Cerebellar cortex (tissue), 1 donor: Measurements from ENCODE around the gene SLC6A3.
"Not testable (repeated sequence)": the region's sequence is repeated elsewhere in the genome, so short reads cannot be mapped to it uniquely, and the experiment has no call there.

Experiments
- DNase-seq: peaks from one replicate; pipeline ENCODE4 v3.0.0-alpha.2; 2015; ENCODE audit warnings: low spot score

Gene SLC6A3

DNA sequence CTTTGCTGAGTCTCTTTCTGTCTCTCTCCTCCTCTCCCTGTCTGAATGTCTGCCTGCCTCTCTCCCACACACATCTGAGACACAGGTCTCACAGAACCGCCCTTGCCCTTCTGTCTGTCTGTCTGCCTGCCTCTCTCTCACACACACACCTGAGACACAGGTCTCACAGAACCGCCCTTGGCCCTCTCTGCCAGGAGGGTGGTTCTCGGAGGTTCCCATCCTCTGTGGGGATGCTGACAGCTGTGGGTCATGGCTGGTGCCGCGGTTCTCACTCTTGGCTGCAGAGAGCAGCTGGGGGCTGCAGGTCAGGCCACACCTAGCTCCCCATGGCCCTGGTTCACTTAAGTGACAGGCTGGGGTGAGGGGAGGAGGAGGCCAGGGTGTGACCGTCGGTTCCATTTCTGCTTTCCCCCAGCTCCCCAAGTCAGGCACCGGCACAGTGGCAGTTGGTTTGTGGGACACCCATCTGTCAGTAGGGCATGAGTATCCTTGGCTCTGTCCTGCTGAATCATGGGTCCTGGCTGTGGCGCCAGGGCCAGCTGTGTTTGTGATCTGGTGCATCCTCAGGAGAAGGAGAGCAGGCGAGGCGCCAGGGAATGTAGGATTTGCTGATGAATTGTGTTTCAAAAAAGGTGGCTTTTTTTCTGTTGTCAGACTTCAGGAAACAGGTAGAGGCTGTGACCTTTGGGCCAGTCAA is 58.0 kb downstream of the SLC6A3 start:
- DNase-seq, result no peak

DNA sequence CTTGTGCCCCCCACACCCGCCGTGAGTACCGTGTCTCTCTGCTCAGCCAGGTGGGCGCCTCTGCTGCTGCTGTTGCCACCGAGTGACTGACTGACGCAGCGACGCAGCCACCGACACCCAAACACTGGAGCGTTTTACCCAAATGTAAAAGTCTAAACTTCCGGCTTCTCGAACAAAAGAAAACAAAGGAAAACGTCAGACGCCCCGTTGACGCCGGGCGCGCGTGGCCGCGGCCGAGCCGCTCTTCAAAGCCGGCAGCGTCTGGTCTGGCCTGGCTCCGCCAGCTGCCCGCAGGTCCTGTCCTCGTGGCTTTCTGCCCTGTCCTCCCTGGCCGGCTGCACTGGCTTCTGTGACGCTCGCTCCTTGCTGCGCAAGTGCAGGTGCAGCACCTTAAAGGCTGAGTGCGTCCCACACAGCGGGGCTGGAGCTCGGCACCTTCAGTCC is 58.9 kb downstream of the SLC6A3 start:
- peak; percentile 40 for DNase-seq

DNA sequence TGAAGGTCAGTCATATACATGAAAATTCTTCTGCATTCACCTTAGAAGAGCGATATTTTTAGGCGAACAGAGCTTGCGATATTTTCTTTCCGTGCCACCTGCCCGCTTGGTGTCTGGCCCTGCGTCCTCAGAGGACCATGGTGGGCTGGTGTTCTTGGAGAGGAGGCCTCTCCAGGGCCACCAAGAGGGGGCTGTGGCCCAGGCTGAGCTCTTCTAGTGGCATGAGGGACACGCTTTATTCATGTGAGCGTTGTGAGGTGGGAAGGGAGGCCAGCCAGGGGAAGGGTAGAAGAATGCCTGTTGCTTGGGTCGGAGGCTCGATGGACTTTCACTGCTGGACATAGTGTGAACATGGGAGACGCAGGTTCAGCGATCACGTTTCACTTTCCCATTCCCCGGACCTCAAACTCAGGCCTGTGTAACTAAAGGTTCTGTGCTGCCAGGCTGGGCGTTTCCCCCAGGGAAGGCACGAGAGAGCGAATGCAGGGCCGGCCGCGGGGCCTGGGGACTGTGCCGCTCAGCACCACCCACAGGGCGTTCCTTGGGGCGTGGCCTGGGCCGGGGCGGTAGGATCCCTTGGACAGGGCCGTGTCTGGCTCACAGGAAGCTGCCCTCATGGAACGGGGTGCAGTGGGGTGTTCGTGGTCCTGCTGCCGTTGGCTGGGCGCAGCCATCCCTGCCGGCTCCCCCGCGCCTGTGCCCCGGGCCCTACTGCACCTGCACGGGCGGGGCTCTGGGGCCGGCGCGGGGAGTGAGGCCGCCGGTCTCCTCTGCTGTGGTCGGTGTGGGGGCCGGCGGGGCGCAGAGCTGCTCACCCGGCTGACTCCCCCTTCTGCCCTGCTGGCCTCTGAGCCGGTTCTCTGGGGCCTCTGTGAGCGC is 59.6 kb downstream of the SLC6A3 start:
- DNase-seq, result peak; percentile 67

DNA sequence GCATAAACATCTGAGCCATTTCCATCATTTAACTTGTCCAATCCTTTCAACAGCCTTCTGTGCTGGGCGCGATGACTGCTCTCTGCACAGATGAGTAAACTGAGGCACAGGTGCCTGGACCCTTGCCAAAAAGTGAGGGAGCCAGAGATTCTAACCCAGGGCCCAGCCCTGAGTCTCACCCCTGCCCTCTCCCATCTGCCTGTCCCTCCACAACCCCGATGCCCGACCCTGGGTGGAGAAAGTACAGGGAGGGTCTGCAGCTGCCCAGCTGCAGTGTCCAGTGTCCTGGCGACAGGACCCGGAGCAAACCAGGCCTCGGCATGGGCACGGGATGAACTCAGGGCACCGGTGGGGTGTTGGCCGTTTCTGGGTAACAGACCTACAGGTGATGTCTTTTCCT is 60.7 kb downstream of the SLC6A3 start:
- DNase-seq, result no peak

DNA sequence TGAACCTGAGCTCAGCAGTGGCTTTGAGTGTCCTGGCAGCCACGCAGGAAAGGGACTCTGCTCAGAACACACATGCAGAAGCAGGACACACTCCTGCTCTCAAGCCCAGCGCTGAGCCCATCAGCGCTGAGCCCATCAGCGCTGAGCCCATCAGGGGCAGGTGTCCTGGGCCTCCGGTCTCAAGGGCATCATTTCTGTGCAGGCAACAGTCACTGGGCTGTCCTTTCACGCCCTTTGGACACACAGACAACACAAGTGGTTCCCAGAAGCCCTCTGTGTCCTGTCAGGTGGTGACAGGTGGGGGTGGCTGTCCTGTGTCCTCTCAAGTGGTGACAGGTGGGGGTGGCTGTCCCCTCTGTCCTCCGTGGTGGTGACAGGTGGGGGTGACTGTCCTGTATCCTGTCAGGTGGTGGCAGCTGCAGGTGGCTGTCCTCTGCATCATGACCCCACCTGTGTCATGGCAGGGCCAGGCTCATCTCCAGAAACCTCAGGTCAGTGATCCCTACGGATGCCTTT is 61.3 kb downstream of the SLC6A3 start:
- DNase-seq, result no peak

DNA sequence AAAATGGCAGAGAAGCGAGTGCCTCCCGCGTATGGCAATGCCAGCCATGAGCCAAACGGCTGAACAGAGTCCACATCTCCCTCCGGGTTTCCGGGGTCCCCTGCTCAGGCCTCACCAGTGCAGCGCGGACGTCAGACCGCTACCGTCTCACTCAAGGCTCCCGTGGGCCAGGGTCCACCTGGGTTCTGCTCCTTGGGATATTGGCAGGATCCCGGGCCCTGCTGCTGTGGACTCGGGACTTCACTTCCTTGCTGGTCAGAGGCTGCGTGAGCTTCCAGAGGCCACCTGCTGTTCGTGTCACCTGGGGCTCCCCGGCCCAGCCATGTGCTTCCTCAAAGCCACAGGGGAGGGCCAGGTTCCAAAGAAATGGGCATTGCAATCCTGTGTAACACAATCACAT is 61.9 kb downstream of the SLC6A3 start:
- no peak for DNase-seq

DNA sequence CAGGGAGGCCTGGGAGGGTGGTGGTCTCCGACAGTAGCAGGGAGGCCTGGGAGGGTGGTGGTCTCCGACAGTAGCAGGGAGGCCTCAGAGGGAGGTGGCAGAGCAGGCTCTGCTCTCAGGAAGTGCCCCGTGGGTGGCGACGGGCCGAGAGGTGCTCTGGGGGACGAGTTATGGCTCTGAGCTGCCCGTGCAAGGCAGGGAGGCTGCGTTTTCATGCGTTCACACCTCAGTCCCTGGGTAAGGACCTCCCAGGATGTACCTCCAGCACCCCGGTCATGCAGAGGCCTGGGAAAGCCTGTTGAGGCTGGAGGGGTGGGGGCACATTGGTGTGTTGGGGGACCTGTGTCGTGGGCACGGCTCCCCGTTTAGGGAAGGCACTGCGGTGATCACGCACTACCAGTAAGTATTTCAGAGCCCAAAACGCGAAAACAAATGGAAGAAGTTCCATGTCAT is 63.0 kb downstream of the SLC6A3 start:
- DNase-seq, result no peak

DNA sequence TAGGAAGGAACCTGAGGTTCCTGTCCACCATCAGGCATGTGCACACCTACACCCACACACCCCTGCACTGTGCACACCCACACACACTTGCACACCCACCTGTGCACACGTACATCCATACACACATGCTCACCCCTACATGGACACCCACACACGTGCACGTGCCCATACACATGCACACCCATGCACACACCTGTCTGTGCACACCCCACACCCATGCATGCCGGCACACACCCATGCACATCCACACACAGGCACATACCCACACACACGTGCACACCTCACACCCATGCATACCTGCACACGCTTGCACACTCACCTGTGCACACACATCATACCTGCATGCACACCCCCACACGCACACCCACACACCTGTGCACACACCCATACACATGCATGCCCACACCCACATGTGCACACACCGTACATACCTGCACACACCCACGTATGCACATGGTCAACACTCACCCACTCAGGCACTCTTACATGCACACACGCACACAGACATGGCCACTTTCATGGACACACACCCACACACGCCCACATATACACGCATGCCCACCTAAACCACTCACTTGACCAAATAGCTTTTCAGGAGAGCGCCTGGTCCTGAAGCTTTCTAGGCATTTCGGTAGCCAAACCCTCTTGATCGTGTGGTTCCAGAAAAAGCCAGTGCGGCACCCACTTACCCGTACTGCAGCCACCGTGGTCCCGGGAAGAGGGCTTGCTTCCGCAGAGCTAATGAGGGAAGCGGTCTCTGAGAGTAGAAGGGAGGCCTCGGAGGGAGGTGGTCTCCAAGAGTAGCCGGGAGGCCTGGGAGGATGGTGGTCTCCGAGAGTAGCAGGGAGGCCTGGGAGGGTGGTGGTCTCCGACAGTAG is 63.6 kb downstream of the SLC6A3 start:
- no peak for DNase-seq

DNA sequence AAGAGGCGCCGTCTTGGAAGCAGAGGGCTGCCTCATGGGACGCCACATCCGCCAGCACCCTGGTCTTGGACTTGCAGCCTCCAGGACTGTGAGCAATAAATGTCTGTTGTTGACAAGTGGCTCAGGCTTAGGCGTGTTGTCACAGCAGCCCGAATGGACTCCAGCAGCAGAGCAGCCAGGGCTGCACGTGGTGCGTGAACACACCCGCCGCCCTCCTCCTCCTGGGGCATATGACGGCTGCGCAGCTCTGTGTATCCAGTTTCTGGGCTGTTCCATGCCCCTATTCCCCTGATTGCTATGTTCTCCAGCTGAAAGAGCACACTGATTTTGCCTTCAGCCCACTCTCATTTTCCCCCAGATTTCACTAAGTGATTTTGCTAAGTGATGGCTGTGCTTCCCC is 64.3 kb downstream of the SLC6A3 start:
- no peak for DNase-seq

DNA sequence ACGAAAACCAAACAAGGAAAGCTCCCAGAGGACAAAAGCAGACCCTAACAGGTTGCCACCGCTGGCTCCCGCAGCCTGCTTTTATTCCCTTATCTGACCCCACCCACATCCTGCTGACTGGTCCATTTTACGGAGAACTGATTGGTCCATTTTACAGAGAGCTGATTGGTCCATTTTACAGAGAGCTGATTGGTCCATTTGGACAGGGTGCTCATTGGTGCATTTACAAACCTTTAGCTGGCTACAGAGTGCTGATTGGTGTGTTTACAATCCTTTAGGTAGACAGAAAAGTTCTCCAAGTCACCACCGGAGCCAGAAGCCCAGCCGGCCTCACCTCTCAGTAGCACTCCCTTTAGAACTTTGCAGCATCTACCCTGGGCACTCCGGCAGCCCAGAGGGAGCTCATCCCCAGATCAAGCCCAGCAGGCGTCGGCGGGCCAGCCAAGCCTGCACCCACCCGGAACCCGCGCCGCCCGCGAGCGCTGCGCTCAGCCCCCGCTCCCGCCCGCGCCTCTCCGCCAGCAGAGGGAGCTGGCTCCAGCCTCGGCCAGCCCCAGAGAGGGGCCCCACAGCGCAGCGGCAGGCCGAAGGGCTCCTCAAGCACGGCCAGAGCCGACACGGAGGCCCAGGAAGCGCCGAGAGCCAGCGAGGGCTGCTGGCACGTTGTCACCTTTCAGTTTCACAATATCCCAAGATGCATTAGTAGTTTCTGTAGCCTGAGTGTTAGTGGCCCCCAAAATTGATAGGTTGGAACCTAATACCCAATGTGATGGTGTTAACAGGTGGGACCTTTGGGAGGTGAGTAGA is 65.0 kb downstream of the SLC6A3 start:
- no peak for DNase-seq

DNA sequence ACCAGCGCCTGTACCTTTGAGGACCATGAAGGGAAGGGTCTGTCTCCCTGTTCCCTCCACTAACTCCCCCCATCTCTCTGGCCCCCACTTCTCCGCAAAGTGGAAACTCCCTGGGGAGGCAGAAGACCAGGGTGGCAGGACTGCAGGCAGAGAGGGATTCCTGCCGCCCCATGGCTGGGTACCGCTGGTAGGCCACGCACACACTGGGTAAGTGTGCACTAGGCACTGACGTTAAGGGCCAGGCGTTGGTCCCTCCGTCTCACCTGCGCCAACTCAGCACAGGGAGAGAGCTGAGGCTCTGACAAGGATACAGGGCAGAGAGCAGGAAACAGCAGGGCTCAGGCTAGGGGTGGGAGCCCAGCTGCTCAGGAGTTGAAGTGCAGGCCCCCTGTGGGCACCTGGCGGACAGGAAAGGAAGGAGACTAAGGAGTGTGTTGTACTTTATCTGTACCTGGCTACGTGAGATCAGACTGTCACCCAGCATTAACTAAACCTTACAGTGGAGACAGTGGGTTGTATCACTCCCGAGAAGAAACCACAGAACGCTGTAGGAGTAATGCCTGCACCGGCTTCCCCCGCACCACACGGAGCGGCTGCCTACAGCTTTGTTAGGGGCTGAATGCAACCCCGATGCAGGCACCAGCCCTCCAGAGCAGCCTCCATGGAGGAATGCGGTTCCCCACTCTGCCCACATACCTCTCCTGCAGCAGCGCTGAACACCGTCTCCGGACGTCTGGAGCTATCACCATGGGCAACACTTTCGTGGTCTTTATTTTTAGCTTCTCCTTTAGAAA is 66.2 kb downstream of the SLC6A3 start:
- no peak for DNase-seq

DNA sequence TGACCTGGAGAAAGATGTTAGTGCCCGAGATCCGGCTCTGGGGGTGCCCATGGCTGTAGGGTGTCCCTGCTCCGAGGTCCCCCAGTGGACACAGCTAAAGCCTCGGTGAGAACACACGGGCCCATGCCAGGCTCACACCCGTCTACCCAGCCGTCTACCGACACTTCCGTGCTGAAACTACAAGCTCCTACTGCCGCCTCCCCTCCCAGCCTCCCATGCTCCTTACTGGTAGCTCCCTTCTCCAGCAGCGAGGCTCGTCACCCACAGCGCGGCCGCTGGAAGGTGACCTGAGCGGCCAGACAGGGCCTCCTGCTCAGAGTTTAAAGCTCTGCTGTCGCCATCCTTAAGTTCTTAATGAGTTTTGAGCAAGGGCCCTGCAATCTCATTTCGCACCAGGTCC is 67.1 kb downstream of the SLC6A3 start:
- DNase-seq, result no peak

DNA sequence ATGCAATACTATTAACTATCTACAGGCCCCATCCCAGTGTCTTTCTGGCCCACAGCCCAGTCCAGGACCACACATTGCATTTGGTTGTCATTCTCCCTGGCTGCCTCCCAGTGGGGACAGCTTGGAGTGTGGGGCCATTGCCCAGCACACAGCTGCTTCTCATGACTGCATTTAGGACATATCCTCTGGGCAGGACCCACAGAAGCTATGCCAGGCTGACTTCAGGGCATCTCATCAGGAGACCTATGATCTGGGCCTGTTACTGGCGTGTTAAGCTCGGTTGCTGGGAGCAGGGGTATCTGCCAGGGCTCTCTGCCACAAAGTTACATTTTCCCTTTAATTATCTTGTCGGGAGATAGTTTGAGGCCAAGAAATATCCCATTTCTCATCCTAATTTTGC is 68.3 kb downstream of the SLC6A3 start:
- peak; percentile 71 for DNase-seq

DNA sequence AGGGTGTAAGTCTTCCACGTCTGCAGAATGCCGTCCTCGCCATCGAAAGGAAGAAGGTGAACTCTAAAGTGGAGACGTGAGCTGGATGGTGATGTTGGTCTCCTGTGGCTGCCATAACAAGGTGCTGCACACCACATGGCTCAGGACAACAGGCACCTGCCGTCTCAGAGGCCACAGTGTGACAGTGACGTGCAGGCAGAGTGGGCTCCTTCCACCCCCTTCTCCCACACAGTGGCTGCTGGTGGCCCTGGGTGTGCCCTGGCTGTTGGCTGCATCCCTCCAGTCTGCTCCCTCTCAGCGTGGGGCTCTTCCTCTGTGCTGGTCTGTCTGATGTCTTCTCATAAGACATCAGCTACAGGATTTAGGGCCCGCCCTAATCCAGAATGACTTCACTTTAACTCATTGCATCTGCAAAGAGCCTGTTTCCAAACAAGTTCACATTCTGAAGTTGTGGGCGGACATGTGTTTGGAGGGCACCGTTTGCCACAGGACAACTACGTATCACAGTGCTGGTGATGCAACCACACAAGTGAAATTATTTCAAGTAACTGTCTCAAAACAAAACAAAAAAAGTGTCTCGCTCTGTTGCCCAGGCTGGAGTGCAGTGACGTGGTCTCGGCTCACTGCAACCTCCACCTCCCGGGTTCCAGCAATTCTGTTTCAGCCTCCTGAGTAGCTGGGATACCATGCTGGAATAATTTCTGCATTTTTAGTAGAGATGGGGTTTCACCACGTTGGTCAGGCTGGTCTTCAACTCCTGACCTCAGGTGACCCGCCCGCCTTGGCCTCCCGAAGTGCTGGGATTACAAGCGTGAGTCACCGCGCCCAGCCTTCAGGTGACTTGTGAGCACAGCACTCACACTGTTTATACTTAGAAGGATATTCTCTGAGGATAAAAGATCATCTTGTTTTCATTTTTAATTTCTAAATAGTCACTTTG is 69.1 kb downstream of the SLC6A3 start:
- no peak for DNase-seq

DNA sequence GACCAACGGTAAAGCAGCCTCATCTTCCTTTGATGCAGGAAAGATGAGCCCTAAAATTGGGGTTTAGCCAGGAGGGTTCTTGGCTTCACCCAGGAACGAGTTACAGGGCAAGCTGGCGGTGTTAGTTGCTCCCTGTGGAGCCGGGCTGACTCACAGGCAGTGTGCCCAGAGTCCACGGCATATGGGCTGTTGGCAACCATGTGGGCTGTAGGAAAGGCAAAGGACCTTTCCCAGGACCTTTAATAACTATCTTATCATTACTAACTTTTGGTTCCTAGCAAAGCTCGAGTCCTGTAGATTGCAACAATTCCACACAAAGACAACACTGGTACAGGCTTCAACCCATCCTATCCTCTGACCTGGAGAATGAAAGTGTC is 70.6 kb downstream of the SLC6A3 start:
- DNase-seq, result peak; percentile 96

DNA sequence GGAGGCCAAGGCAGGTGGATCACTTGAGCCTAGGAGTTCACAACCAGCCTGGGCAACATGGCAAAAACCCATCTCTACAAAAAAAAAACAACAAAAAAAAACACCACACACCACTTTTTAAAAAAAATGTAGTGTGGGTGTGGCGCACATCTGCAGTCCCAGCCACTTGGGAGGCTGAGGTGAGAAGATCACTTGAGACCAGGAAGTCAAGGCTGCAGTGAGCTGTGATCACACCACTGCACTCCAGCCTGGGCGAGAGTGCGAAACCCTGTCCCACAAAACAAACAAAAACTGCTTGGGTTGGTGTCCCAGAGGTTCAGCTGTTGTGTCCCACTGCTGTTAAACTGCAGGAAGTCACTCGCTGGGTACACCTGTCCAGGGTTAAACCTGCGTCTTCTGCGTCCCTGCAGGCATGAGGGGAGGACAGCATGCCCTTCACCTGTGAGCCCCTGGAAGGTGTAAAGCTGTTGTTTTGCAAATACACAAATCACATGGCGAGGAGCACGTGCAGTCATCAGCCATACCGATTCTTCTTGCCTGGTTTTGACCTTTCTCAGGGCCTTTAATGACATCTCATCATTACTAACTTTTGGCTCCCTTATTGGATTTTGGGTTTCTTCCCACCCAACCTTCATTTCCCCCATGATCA is 71.1 kb downstream of the SLC6A3 start:
- DNase-seq, result no peak

DNA sequence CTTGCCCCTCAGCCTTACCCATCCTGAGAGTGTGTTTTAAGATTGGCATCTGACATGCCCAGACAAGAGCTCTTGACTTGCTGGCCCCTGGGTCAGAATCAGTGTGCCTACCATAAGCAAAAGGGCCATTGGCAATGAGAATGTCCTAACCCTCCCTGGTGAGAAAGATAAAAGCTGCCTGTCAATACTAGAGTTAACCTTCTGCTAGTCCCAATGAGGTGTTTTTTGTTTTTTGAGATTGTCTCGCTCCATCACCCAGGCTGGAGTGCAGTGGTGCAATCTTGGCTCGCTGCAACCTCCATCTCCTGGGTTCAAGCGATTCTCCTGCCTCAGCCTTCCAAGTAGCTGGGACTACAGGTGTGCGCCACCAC is 73.3 kb downstream of the SLC6A3 start:
- DNase-seq, result not testable (repeated sequence)

DNA sequence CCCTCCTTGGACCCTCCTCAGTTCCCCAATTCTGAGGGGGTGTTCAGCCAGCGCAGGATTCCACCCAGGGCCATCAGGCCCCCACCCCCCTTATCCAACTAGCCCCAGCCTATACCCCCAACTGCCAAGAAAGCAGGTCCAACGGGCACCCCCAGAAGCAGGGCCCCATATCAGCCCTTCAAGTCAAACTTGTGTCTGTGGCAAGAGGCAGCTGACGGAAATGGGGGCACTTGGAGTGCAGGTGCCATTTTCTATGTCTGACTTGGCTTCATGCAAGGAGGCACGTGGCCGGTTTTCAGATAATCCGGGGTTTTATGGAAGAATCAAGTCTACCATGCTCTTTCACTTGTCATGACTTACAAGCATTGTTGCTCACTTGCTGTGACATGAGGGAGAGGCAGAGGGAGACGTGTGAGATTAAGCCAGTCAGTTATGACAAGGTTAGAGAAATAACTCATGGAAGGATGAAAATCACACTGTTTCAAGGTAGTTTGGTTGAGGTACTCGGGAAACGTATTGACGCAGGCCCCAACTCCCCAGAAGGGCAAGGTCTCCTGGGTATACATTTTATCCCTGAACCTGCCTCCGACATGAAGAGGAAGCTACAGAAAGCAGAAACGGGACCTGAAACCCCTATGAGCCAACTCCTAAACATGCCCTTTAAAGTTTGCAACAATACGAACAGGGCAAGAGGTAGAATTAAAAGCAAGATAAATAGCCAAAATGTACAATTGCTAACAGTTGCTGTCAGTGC is 73.8 kb downstream of the SLC6A3 start:
- DNase-seq, result no peak
